Measurements from ENCODE around the gene SEMA3G. TPM values are rescaled to one million over a fixed set of nuclear protein-coding genes. Genes with fewer than 3 reads are reported as not detected.

Gene SEMA3G
- total RNA-seq, 1 experiment from 2014 or later: not detected

DNA sequence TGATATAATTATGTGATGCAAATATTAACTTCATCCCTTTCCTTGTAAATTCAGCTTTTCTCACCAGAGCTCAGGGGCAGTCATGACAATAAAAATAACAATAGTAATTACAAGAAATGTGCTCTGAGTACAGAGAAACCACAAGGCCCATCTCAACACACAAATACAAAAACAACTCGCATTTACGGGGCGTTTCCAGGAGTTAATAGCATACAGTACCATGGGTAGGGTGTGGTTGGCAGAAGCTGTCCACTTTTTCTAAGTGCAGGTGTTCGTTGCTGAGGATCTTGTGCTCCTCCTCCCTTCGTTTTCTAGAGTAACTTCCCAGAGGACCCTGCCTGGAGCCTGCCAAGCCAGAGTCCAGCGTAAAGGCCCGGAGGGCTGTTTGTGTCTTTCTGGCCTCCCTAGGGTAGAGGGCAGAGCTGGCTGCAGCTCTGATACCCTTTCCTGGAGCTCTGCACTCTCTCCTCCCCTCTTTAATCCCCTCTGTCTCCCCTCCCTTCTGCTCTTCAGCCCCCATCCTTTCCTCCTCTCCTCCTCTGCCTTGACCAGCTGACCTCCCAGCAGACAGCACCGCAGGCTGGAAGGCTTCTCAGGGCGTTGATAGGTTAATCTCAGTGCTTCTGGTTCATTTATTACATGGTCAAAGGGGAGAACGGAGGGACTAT, 11.4 kb downstream of the SEMA3G start:
- intact Hi-C loops (cut with micrococcal nuclease; ENCODE audit: unreplicated experiment): no loop called here
- Histone ChIP-seq H3K36me3 (ENCODE audit: insufficient read depth, low read length, poor library complexity, severe bottlenecking) (no peaks in the 10 kb centered on the region), H3K27me3 (replicated peaks; ENCODE audit: insufficient read depth, low read depth, low read length, poor library complexity) (no peaks in the 10 kb centered on the region), H3K9me3 (ENCODE audit: low read depth, low read length, poor library complexity, severe bottlenecking) (no peaks in the 10 kb centered on the region), H3K4me3 (ENCODE audit: low read depth, low read length, poor library complexity, severe bottlenecking) (no peak overlapping the region), H3K4me1 (ENCODE audit: insufficient read depth, low read length, poor library complexity, severe bottlenecking) (no peaks in the 10 kb centered on the region), H3K27ac (ENCODE audit: low read depth, low read length, poor library complexity, severe bottlenecking) (no peak overlapping the region)
- TF ChIP-seq CTCF (conservative IDR thresholded peaks at IDR 0.05; ENCODE audit: low read depth, low read length) (no peak), EZH2 (IDR thresholded peaks at IDR 0.05; ENCODE audit: borderline replicate concordance, low read depth, low read length, poor library complexity, severe bottlenecking) (no peak)
- no peak for DNase-seq (ENCODE audit: low spot score)
- CTCF ChIA-PET: no interaction called here
- POLR2A ChIA-PET (ENCODE audit: low non-redundant PET): interaction anchor here (0.6 to 0.7 kb wide), 2 partner anchors 24 to 458 kb away, joined by 3 to 6 read pairs; no protein-coding TSS in a partner anchor
- no TSS peak for BruUV-seq (replicated peaks)

- H3K4me3 ChIP-seq (ENCODE audit: low read depth, low read length, poor library complexity, severe bottlenecking): no peak overlapping the region
- no peaks in the 10 kb centered on the region for H3K27me3 ChIP-seq (replicated peaks; ENCODE audit: insufficient read depth, low read depth, low read length, poor library complexity)
- ChIA-PET POLR2A (ENCODE audit: low non-redundant PET) (interaction anchor here (0.6 to 0.7 kb wide), 2 partner anchors 23 to 459 kb away, joined by 3 to 6 read pairs; no protein-coding TSS in a partner anchor), CTCF (no interaction called here)
- TF ChIP-seq CTCF (conservative IDR thresholded peaks at IDR 0.05; ENCODE audit: low read depth, low read length): no peak
- TF ChIP-seq EZH2 (IDR thresholded peaks at IDR 0.05; ENCODE audit: borderline replicate concordance, low read depth, low read length, poor library complexity, severe bottlenecking): no peak
- no peak overlapping the region for H3K27ac ChIP-seq (ENCODE audit: low read depth, low read length, poor library complexity, severe bottlenecking)
- no peaks in the 10 kb centered on the region for H3K9me3 ChIP-seq (ENCODE audit: low read depth, low read length, poor library complexity, severe bottlenecking)
- no peak for DNase-seq (ENCODE audit: low spot score)
- H3K36me3 ChIP-seq (ENCODE audit: insufficient read depth, low read length, poor library complexity, severe bottlenecking): no peaks in the 10 kb centered on the region
- no TSS peak for BruUV-seq (replicated peaks)
- H3K4me1 ChIP-seq (ENCODE audit: insufficient read depth, low read length, poor library complexity, severe bottlenecking): no peaks in the 10 kb centered on the region
- intact Hi-C loops (cut with micrococcal nuclease; ENCODE audit: unreplicated experiment): no loop called here
Measured at GRCh38 chr3:52432691-52433141, 12.2 kb downstream of the SEMA3G start.

DNA sequence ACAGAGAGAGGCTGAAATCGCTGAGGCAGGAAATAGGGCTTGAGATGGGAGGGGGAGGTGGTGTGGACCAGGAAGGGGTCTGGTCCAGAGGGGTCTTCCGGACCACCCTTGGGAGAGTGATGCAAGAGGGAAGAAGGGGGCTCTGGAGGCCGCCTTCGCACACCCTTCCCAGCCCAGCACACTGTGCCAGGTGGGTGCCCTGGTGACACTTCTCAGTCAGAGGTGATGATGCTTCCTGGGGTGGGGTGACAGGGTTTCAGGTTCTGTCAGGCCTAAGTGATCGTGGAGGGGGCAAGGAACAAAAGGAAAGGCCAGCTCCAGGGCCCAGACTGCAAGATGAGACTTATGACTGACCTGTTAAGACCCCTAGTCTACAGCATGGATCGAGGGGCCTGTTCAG, 12.7 kb downstream of the SEMA3G start:
- Histone ChIP-seq H3K9me3 (ENCODE audit: low read depth, low read length, poor library complexity, severe bottlenecking) (no peaks in the 10 kb centered on the region), H3K4me3 (ENCODE audit: low read depth, low read length, poor library complexity, severe bottlenecking) (no peak overlapping the region), H3K36me3 (ENCODE audit: insufficient read depth, low read length, poor library complexity, severe bottlenecking) (no peaks in the 10 kb centered on the region), H3K27me3 (replicated peaks; ENCODE audit: insufficient read depth, low read depth, low read length, poor library complexity) (no peaks in the 10 kb centered on the region), H3K27ac (ENCODE audit: low read depth, low read length, poor library complexity, severe bottlenecking) (no peak overlapping the region), H3K4me1 (ENCODE audit: insufficient read depth, low read length, poor library complexity, severe bottlenecking) (no peaks in the 10 kb centered on the region)
- ChIA-PET CTCF (no interaction called here), POLR2A (ENCODE audit: low non-redundant PET) (no interaction called here)
- BruUV-seq (replicated peaks): no TSS peak
- no peak for TF ChIP-seq EZH2 (IDR thresholded peaks at IDR 0.05; ENCODE audit: borderline replicate concordance, low read depth, low read length, poor library complexity, severe bottlenecking)
- no peak for TF ChIP-seq CTCF (conservative IDR thresholded peaks at IDR 0.05; ENCODE audit: low read depth, low read length)
- intact Hi-C loops (cut with micrococcal nuclease; ENCODE audit: unreplicated experiment): no loop called here
- DNase-seq (ENCODE audit: low spot score): no peak
